Measurements from ENCODE around the gene DGCR6.
"Not testable (repeated sequence)": the region's sequence is repeated elsewhere in the genome, so short reads cannot be mapped to it uniquely, and the experiment has no call there.

Gene DGCR6

GRCh38 chr22:18905540-18906409 lies at the start of gene DGCR6:
Gene DGCR6 (plus strand): TSS chr22:18906320. CDS start chr22:18906375, 55 bp downstream.
- in situ Hi-C loops (cut with MboI; ENCODE audit: low sequenced_read_pairs) = no loop called here

- in situ Hi-C loops (cut with MboI; ENCODE audit: low sequenced_read_pairs) = not testable (repeated sequence)
These were observed 46.8 kb upstream of the DGCR6 start for GRCh38 chr22:18859314-18859713.

GRCh38 chr22:18881260-18881659 lies 24.9 kb upstream of the DGCR6 start:
- in situ Hi-C loops (cut with MboI; ENCODE audit: low sequenced_read_pairs) = not testable (repeated sequence)

- in situ Hi-C loops (cut with MboI; ENCODE audit: low sequenced_read_pairs) = not testable (repeated sequence)
These were observed 21.7 kb upstream of the DGCR6 start for GRCh38 chr22:18884465-18884864.

- in situ Hi-C loops (cut with MboI; ENCODE audit: low sequenced_read_pairs) = no loop called here
These were observed 18.0 kb upstream of the DGCR6 start for GRCh38 chr22:18888115-18888514.

GRCh38 chr22:18890510-18891192 lies 15.5 kb upstream of the DGCR6 start:
- in situ Hi-C loops (cut with MboI; ENCODE audit: low sequenced_read_pairs) = not testable (repeated sequence)

GRCh38 chr22:18893775-18894174 lies 12.3 kb upstream of the DGCR6 start:
- in situ Hi-C loops (cut with MboI; ENCODE audit: low sequenced_read_pairs) = not testable (repeated sequence)

- in situ Hi-C loops (cut with MboI; ENCODE audit: low sequenced_read_pairs) = not testable (repeated sequence)
These were observed 10.0 kb upstream of the DGCR6 start for GRCh38 chr22:18896037-18896657.

GRCh38 chr22:18906410-18906745 lies 258 bp downstream of the DGCR6 start:
- in situ Hi-C loops (cut with MboI; ENCODE audit: low sequenced_read_pairs) = not testable (repeated sequence)

GRCh38 chr22:18906896-18907295 lies 776 bp downstream of the DGCR6 start:
- in situ Hi-C loops (cut with MboI; ENCODE audit: low sequenced_read_pairs) = no loop called here

GRCh38 chr22:18909556-18909955 lies 3.4 kb downstream of the DGCR6 start:
- in situ Hi-C loops (cut with MboI; ENCODE audit: low sequenced_read_pairs) = no loop called here

GRCh38 chr22:18911535-18911934 lies 5.4 kb downstream of the DGCR6 start:
- in situ Hi-C loops (cut with MboI; ENCODE audit: low sequenced_read_pairs) = not testable (repeated sequence)

GRCh38 chr22:18912264-18912946 lies 6.3 kb downstream of the DGCR6 start:
- in situ Hi-C loops (cut with MboI; ENCODE audit: low sequenced_read_pairs) = not testable (repeated sequence)

GRCh38 chr22:18914558-18914957 lies 8.4 kb downstream of the DGCR6 start:
- in situ Hi-C loops (cut with MboI; ENCODE audit: low sequenced_read_pairs) = not testable (repeated sequence)

- in situ Hi-C loops (cut with MboI; ENCODE audit: low sequenced_read_pairs) = not testable (repeated sequence)
These were observed 9.4 kb downstream of the DGCR6 start for GRCh38 chr22:18915550-18915949.

GRCh38 chr22:18917818-18918217 lies 11.7 kb downstream of the DGCR6 start:
- in situ Hi-C loops (cut with MboI; ENCODE audit: low sequenced_read_pairs) = not testable (repeated sequence)

GRCh38 chr22:18920257-18920902 lies 14.3 kb downstream of the DGCR6 start:
- in situ Hi-C loops (cut with MboI; ENCODE audit: low sequenced_read_pairs) = not testable (repeated sequence)

GRCh38 chr22:18925368-18926064 lies 19.4 kb downstream of the DGCR6 start:
- in situ Hi-C loops (cut with MboI; ENCODE audit: low sequenced_read_pairs) = no loop called here

- in situ Hi-C loops (cut with MboI; ENCODE audit: low sequenced_read_pairs) = no loop called here
These were observed 20.9 kb downstream of the DGCR6 start for GRCh38 chr22:18927020-18927419.

- in situ Hi-C loops (cut with MboI; ENCODE audit: low sequenced_read_pairs) = no loop called here
These were observed 21.5 kb downstream of the DGCR6 start for GRCh38 chr22:18927573-18927972.
